ENCODE measurements around the gene CD247. TPM values are rescaled to one million over a fixed set of nuclear protein-coding genes. Genes with fewer than 3 reads are reported as not detected.

Gene CD247
- total RNA-seq, 3 donors from 2014 or later: 4.6 to 6.1 (median 4.6) TPM

DNA sequence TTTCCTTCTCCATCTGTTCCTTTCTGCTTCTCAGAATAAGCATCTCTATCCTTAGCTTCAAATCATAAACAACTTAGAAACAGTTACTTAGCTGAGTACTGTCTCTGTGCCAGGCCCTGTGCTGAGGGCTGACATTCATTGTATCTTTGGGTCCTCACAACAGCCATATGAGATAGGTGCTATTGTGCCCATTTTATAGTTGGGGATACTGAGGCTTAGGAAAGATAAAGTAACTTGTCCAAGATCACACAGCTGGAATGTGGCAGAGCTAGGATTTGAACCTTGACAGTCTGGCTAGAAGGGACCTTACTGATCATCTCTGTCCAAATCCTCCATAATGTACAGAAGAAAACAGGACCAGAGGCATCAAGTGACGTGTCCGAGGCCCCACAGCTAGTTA lies 25.0 kb downstream of the CD247 start:
- H3K4me3 ChIP-seq: no peak overlapping the region
- no peaks in the 10 kb centered on the region for H3K4me1 ChIP-seq (ENCODE audit: low read depth)
- no peak for TF ChIP-seq CTCF (IDR thresholded peaks at IDR 0.05)
- ATAC-seq (no peak), DNase-seq (no peak)
- intact Hi-C loops (cut with DNase I, micrococcal nuclease): no loop called here
- no peaks in the 10 kb centered on the region for H3K9me3 ChIP-seq
- H3K36me3 ChIP-seq (ENCODE audit: low read depth): no peaks in the 10 kb centered on the region

GRCh38 chr1:167492481-167492910 lies 25.8 kb downstream of the CD247 start:
- no peak for TF ChIP-seq CTCF (IDR thresholded peaks at IDR 0.05)
- peak; percentile 19 for ATAC-seq
- Histone ChIP-seq H3K36me3 (ENCODE audit: low read depth) (no peaks in the 10 kb centered on the region), H3K4me3 (no peak overlapping the region), H3K9me3 (no peaks in the 10 kb centered on the region), H3K4me1 (ENCODE audit: low read depth) (no peaks in the 10 kb centered on the region)
- no peak for DNase-seq
- intact Hi-C loops (cut with DNase I, micrococcal nuclease): no loop called here

DNA sequence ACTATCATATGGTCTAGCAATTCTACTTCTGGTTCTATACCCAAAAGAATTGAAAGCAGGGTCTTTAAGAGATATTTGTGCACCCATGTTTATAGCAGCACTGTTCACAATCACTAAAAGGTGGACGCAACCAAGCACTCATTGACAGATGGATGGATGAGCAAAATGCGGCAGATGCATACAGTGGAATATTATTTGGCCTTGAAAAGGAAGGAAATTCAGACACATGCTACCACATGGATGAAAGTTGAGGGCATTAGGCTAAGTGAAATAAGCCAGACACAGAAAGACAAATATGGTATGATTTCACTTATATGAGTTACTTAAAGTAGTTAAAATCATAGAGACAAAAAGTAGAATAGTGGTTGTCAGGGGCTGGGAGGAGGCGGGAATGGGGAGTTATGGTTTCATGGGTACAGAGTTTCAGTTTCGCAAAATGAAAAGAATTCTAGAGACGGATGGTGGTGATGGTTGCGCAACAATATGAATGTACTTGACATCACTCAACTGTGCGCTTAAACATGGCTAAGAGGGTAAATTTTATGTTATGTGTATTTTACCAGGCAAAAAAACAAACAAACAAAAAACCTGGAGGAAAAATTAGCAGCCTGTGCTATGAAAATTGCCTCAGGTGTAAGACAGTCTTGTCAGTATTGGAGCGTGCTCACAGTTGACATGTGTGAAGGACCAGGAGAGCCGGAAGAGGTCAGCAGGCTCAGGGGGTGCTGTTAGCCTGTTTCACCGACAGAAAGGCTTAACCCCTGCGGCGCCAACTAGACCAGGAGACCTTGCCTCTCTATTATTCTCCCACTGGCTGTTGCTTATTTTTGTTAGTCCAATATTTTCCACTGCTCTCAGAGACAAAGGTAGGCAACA lies 26.5 kb downstream of the CD247 start:
- intact Hi-C loops (cut with DNase I, micrococcal nuclease): no loop called here
- no peak overlapping the region for H3K4me3 ChIP-seq
- no peaks in the 10 kb centered on the region for H3K4me1 ChIP-seq (ENCODE audit: low read depth)
- H3K9me3 ChIP-seq: no peaks in the 10 kb centered on the region
- ATAC-seq (no peak), DNase-seq (no peak)
- H3K36me3 ChIP-seq (ENCODE audit: low read depth): no peaks in the 10 kb centered on the region
- TF ChIP-seq CTCF (IDR thresholded peaks at IDR 0.05): no peak

DNA sequence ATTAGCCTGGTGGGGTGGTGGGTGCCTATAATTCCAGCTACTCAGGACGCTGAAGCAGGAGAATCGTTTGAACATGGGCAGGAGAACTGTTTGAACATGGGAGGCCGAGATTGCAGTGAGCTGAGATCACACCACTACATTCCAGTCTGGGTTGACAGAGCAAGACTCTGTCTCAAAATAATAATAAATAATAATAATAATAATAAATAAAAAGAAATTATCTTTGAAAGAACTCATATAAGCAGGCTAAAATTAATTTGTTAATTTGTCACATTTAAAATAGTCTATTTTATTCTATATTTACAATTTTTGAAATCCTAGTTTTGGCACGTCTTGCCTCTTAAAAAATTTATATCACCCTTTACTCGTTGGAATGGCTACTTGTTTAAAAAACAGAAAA lies 27.6 kb downstream of the CD247 start:
- ATAC-seq (no peak), DNase-seq (no peak)
- Histone ChIP-seq H3K9me3 (no peaks in the 10 kb centered on the region), H3K36me3 (ENCODE audit: low read depth) (no peaks in the 10 kb centered on the region), H3K4me1 (ENCODE audit: low read depth) (no peaks in the 10 kb centered on the region), H3K4me3 (no peak overlapping the region)
- intact Hi-C loops (cut with DNase I, micrococcal nuclease): no loop called here
- no peak for TF ChIP-seq CTCF (IDR thresholded peaks at IDR 0.05)

- intact Hi-C loops (cut with DNase I, micrococcal nuclease): no loop called here
- no peaks in the 10 kb centered on the region for H3K9me3 ChIP-seq
- no peak for DNase-seq
- peak; percentile 8 for ATAC-seq
- no peak for TF ChIP-seq CTCF (IDR thresholded peaks at IDR 0.05)
- no peaks in the 10 kb centered on the region for H3K36me3 ChIP-seq (ENCODE audit: low read depth)
- no peaks in the 10 kb centered on the region for H3K4me1 ChIP-seq (ENCODE audit: low read depth)
- H3K4me3 ChIP-seq: no peak overlapping the region
Measured at GRCh38 chr1:167489571-167490340, 28.6 kb downstream of the CD247 start.
